ENCODE data around the gene PRKX.
"Not testable (repeated sequence)": the region's sequence is repeated elsewhere in the genome, so short reads cannot be mapped to it uniquely, and the experiment has no call there.

The PRKX gene

GRCh38 chrX:3695536-3695935 is 17.9 kb downstream of the PRKX start:
- no peak for TF ChIP-seq ZNF274 (IDR thresholded peaks at IDR 0.05; ENCODE audit: low read depth, low read length)
- no peak overlapping the region for H3K4me3 ChIP-seq (ENCODE audit: low read length)

GRCh38 chrX:3690140-3690539 is 23.3 kb downstream of the PRKX start:
- H3K4me3 ChIP-seq (ENCODE audit: low read length), result no peak overlapping the region
- no peak for TF ChIP-seq ZNF274 (IDR thresholded peaks at IDR 0.05; ENCODE audit: low read depth, low read length)

DNA sequence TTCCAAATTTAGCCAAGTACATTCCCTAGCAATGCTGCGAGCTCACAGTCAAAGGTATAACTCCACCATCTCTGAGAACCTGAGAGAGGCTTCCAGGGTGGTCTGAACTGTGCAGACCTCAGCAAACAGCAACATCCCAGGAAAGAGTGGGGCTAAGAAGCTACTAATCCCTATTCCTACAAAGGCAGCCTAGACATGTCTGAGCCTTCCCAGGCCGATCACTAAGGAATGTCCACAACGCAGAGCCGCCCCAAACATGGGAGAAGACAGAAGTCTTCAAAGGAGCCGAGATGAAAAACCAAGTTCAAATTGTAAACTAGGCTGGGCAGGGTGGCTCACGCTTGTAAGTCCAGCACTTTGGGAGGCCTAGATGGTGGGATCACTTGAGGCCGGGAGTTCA is 30.2 kb downstream of the PRKX start:
- not testable (repeated sequence) for H3K4me3 ChIP-seq (ENCODE audit: low read length)

DNA sequence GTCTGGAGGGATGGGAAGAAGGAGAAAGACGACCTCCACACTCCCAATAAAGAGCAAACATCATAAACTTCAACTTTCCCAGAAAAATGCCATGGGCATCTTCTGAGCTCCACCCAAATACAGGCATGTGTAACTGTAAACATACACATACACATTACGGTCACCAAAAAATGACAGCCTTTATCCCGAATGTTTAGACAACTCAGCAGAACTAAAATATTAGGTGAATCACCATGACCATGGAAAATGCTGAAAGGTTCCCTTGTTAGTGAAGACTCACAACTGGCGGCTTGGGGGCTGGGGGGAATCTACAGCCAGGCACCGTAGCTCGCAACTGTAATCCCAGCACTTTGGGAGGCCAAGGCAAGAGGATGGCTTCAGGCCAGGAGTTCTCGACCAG is 33.0 kb downstream of the PRKX start:
- H3K4me3 ChIP-seq (ENCODE audit: low read length), result no peak overlapping the region
- no peak for TF ChIP-seq ZNF274 (IDR thresholded peaks at IDR 0.05; ENCODE audit: low read depth, low read length)

- H3K4me3 ChIP-seq (ENCODE audit: low read length), result no peak overlapping the region
- no peak for TF ChIP-seq ZNF274 (IDR thresholded peaks at IDR 0.05; ENCODE audit: low read depth, low read length)
Observed at GRCh38 chrX:3679669-3680068, 33.8 kb downstream of the PRKX start.

- H3K4me3 ChIP-seq (ENCODE audit: low read length), result no peak overlapping the region
- TF ChIP-seq ZNF274 (IDR thresholded peaks at IDR 0.05; ENCODE audit: low read depth, low read length), result no peak
Observed at GRCh38 chrX:3678328-3678727, 35.1 kb downstream of the PRKX start.

DNA sequence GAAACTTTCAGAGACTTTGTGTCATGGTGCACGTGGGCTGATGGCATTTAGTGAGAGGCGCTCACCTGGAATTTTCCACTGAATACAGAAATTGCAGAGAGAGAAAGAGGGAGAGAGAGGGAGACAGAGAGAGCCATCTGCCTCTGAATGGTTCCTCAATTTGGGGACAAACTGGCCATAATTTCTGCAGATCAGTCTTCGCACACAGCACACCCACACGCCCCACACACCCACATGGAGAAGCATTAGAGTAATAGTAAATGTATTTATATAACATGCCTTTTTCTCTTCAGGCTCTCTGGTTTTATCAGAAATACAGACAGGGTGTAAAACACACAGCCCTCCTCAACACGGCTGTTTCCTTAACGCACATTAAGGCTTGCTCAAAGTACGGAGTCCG is 38.6 kb downstream of the PRKX start:
- TF ChIP-seq ZNF274 (IDR thresholded peaks at IDR 0.05; ENCODE audit: low read depth, low read length), result no peak
- H3K4me3 ChIP-seq (ENCODE audit: low read length), result no peak overlapping the region

GRCh38 chrX:3669841-3670475 is 43.5 kb downstream of the PRKX start:
- no peak overlapping the region for H3K4me3 ChIP-seq (ENCODE audit: low read length)
- TF ChIP-seq ZNF274 (IDR thresholded peaks at IDR 0.05; ENCODE audit: low read depth, low read length), result no peak

DNA sequence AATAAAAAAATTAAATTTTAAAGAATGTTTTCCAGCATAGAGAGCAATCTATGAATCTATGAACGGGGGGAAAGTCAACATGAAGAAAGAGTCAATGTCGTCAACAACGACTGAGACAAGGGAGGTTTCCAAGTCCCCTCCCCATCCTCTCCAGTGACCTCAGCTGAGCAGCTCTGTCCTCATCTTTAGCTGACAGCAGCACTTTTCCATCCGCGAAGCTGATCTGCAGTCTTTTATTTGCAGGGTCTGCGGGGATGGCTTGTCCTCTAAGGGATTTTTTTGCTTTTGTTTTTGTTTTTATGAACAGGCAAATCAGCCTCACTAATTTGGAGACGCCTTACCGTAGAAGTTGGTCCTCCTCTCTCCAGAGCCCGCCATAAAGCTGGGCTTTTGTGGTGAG is 46.5 kb downstream of the PRKX start:
- no peak for TF ChIP-seq ZNF274 (IDR thresholded peaks at IDR 0.05; ENCODE audit: low read depth, low read length)
- H3K4me3 ChIP-seq (ENCODE audit: low read length), result no peak overlapping the region

DNA sequence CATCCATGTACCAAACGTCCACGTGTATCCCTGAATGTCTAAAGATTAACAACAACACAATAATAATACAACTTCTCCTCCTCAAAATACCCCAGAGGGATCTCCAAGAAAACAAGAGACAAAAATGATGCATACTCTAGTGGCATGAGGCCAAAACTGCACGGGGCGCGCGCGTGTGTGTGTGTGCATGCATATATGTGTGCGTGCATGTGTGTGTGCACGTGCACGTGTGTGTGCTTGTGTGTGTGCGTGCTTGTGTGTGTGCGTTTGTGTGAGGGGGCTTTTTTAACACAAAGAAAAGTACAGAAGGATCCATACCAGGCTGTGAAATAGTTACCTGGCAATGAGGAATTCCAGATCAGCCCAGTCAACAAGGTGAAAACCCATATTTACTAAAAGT is 48.5 kb downstream of the PRKX start:
- TF ChIP-seq ZNF274 (IDR thresholded peaks at IDR 0.05; ENCODE audit: low read depth, low read length), result no peak
- H3K4me3 ChIP-seq (ENCODE audit: low read length), result no peak overlapping the region

GRCh38 chrX:3663576-3664250 is 49.7 kb downstream of the PRKX start:
- not testable (repeated sequence) for H3K4me3 ChIP-seq (ENCODE audit: low read length)

GRCh38 chrX:3659761-3660160 is 53.7 kb downstream of the PRKX start:
- H3K4me3 ChIP-seq (ENCODE audit: low read length), result no peak overlapping the region
- no peak for TF ChIP-seq ZNF274 (IDR thresholded peaks at IDR 0.05; ENCODE audit: low read depth, low read length)

GRCh38 chrX:3655181-3655580 is 58.3 kb downstream of the PRKX start:
- no peak for TF ChIP-seq ZNF274 (IDR thresholded peaks at IDR 0.05; ENCODE audit: low read depth, low read length)
- H3K4me3 ChIP-seq (ENCODE audit: low read length), result no peak overlapping the region

DNA sequence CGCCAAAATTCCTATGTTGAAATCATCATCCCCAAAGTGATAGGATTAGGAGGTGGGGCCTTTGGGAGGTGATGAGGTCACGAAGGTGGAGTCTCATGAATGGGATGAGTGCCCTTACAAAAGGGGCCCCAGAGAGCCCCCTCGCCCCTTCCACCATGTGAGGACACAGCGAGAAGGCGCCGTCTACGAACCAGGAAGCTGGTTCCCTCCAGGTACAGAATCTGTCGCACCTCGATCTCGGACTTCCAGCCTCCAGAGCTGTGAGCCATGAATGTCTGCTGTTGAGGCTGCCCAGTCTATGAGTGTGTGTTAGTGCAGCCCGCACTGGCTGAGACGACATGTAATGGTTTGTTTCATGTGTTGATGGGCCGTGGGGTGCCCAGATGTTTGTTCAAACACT is 60.3 kb downstream of the PRKX start:
- no peak for TF ChIP-seq ZNF274 (IDR thresholded peaks at IDR 0.05; ENCODE audit: low read depth, low read length)
- no peak overlapping the region for H3K4me3 ChIP-seq (ENCODE audit: low read length)

- TF ChIP-seq ZNF274 (IDR thresholded peaks at IDR 0.05; ENCODE audit: low read depth, low read length), result no peak
- no peak overlapping the region for H3K4me3 ChIP-seq (ENCODE audit: low read length)
Observed at GRCh38 chrX:3651277-3651676, 62.2 kb downstream of the PRKX start.

DNA sequence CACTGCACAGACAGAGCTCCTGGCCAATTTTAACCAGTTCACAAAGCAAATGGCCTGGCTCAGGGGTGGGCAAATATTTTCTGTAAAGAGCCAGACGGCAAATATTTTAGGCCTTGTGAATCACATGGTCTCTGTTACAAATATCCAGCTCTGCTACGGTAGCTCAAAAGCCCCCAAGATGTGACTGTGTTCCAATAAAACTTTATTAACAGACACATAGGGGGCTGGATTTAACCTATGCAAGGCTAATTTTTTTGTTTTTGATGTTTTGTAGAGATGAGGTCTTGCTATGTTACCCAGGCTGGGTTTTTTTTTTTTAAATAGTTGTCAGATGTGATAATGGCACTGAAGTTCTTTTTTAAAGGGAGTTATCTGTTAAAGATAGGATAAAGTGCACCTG is 65.4 kb downstream of the PRKX start:
- H3K4me3 ChIP-seq (ENCODE audit: low read length), result no peak overlapping the region
- TF ChIP-seq ZNF274 (IDR thresholded peaks at IDR 0.05; ENCODE audit: low read depth, low read length), result no peak

- H3K4me3 ChIP-seq (ENCODE audit: low read length), result not testable (repeated sequence)
Observed at GRCh38 chrX:3639858-3640631, 73.4 kb downstream of the PRKX start.
